GM18951 (cell line): ENCODE results near the gene USP24.
"Not testable (repeated sequence)": the region's sequence is repeated elsewhere in the genome, so short reads cannot be mapped to it uniquely, and the experiment has no call there.

Experiments
- POLR2A ChIP-seq: IDR thresholded peaks from 4 replicates; pipeline ENCODE4 v1.6.1; 2011; ENCODE audit warnings: mild to moderate bottlenecking; ENCODE audit not compliant: insufficient read length, insufficient read depth; ENCODE audit errors: extremely low read depth
- in situ Hi-C: fragments of 300-500 bp; cut with MboI; formaldehyde crosslinking; loops from one replicate; pipeline ENCODE4 v1.12.0; 2022; ENCODE audit warnings: low sequenced_read_pairs, mixed read lengths, inconsistent platforms; ENCODE audit not compliant: unreplicated experiment

The USP24 gene

DNA sequence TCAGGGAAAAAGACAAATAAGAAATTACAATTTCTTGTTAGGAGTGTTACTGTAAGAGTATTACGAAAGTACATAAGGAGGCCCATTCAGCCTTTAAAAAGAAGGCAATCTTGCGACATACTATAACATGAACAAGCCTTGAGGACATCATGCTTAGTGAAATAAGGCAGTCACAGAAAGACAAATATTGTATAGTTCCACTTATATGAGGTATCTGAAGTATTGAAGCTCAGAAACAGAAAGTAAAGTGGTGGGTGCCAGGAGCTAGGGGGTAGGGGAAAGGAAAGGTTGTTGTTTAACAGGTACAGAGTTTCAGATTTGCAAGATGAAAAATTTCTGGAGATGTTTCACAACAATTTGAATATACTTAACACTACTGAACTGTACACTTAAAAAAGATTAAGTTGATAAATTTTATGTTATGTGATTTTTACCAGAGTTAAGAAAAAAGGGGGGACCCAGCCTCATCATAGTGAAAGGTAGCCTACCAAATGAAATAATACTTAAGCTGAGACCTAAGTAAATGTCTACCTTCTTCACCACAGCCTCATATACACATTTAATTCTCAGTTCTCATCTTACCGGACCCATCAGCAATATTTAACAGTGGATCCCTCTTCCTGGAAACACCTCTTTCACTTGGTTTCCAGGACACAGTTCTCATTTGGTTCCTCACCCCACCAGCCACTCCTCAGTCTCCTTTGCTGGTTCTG, 19.5 kb downstream of the USP24 start:
- no peak for TF ChIP-seq POLR2A
- in situ Hi-C loops: no loop called here

DNA sequence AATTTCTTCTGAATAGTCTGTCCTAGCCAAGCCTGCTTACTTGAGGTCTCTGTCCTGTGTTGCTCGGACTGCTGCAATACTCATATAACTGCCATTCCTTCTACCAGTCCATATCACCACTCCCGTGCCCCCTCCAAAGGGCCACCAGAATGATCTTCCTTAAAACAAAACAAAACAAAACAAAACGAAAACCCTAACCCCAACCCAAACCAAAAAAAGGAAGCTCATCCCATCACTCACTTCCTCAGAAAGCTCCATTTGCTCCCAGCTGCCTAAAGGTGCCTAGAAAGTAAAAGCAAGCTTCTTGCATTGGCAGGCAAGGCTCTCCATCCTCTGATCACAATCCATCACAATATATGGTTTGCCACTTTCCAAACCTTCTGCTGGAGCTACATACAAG, 20.3 kb downstream of the USP24 start:
- in situ Hi-C loops: no loop called here
- TF ChIP-seq POLR2A: no peak

DNA sequence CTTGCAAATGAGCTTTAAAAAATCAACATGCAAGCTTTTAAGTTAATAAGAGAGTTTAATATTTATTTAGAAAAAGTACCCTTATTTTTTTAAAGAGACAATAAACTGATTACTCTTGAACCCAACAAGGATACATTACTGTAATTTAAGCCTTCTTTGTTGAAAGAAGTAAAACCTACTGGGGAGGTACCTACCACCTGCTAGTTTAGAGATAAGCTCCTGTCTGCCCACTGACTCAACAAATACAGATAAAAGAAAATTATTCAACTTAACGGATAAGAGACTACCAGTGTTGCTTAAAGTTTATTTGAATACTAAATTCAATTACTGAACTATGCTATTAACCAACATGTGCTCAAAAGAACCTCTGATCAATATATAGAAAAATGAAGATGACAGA, 23.1 kb downstream of the USP24 start:
- TF ChIP-seq POLR2A: no peak
- in situ Hi-C loops: no loop called here

DNA sequence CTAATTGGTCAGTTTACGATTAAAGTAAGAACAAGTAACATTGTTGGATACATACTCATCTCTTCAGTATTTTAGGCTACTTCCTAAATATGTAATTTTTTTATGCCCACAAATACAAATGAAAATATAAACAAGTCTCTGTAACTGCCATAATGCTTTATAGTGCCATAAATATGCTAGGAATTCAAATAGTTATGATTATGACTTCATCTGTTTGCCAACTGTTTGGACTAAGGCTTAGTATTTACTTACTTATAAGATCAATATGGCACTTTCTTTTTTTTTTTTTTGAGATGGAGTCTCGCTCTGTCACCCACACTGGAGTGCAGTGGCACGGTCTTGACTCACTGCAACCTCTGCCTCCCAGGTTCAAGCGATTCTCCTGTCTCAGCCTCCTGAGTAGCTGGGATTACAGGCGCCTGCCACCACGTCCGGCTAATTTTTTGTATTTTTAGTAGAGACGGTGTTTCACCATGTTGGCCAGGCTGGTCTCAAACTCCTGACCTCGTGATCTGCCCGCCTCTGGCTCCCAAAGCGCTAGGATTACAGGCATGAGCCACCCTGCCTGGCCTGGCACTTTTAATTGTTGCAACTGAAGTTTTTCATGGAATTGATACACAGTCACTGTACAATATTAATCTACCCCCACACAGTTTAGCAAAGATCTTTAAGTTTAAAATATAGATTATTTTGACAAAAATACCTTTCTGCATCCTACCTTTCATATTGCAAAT, 23.8 kb downstream of the USP24 start:
- in situ Hi-C loops: not testable (repeated sequence)

DNA sequence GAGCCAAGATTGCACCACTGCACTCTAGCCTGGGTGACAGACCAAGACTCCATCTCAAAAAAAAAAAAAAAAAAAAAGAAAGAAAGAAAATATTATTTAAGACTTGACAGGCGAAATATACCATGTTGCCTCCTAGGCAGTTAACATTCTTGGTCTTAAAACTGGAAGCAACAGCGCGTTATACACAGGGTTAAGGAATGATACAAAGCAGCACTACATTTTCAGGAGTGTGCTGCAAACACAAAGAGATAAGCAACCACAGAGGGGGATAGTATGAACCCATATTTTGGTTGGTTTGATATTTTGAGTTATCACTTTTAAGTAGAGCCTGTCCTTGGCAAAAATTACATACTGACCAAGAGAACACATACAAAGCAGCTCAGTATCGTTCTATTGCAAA, 25.1 kb downstream of the USP24 start:
- in situ Hi-C loops: no loop called here
- TF ChIP-seq POLR2A: no peak

DNA sequence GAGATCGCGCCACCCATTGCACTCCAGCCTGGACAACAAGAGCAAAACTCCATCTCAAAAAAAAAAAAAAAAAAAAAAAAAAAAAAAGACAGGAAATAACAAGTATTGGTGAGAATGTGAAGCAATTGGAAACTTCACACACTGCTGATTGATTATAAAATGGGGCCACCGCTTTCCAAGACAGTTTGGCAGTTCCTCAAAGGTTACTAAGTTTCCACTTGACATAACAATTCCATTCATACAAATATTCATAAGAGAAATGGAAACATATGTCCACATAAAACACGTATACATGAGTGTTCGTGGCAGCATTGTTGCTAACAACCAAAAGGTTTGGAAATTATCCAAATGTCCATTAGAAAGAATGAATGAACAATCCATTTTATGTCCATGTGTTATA, 26.3 kb downstream of the USP24 start:
- in situ Hi-C loops: no loop called here
- TF ChIP-seq POLR2A: no peak

DNA sequence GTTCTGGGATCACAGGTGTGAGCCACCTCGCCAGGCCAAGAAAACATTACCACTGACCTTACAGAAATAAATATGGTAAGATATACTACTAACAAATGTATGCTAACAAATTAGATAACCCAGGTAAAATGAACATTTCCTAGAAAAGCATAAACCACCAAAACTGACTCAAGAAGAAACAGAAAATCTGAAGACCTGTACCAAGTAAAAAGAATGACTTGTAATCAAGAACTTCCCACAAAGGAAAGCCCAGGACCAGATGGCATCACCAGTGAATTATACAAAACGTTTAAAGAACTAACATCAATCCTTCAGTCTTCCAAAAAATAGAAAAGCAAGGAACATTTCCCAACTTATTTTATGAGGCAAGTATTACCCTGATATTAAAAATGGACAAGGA, 29.3 kb downstream of the USP24 start:
- in situ Hi-C loops: no loop called here
- no peak for TF ChIP-seq POLR2A

DNA sequence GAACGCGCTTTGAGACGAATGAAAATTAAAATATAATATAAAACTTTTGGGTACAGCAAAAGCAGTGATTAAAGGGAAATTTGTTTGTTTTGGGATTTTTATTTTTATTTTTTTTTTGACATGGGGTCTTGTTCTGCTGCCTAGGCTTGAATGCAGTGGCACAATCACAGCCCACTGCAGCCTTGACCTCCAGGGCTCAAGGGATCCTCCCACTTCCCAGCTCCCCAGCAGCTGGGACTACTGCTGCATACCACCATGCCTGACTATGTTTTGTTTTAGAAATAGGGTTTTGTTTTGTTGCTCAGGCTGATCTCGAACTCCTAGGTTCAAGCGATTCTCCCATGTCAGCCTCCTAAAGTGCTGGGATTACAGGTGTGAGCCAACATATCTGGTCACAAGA, 30.3 kb downstream of the USP24 start:
- TF ChIP-seq POLR2A: no peak
- in situ Hi-C loops: no loop called here

DNA sequence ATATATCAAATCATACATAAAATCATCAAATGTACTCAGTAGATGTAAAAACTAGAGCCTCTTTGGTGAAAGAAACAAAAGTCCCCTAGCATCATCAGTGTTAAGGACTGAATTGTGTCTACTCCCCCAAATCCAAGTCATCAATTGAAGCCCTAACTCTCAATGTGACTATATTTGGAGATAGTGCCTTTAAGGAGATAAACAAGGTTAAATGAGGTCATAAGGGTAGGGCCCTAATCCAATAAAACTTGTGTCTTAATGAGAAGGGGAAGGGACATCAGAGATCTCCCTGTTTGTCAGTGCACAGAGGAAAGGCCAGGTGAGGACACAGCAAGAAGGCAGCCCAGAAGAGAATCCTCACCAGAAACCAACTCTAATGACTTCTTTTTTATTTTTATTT, 33.5 kb downstream of the USP24 start:
- no peak for TF ChIP-seq POLR2A
- in situ Hi-C loops: no loop called here

DNA sequence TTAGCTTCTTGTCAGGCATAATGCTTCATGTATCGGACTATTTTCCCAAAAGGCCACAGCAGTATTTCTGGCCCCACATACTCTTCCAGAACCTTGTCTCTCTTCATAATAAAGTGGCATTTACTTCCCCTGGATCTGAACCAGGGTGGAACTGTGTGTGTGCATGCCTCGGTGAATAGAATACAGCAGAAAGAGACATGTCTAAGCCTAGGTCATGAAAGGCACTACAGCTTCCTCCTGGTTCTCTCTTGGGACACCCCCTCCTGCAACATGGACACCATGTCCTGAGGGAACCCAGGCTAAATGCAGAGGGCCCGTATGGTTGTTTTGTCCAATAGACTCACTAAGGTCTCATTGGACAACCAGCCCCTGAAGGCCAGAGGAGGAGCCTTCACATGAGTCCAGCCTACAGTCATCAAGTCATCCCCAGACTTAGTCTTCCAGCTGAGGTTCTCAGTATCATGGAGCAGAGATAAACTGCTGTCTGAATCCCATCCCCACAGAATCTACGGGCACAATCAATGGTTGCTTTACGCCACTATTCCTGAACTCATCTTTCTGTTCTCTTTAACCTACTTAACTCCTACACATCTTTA, 35.0 kb downstream of the USP24 start:
- no peak for TF ChIP-seq POLR2A
- in situ Hi-C loops: no loop called here

DNA sequence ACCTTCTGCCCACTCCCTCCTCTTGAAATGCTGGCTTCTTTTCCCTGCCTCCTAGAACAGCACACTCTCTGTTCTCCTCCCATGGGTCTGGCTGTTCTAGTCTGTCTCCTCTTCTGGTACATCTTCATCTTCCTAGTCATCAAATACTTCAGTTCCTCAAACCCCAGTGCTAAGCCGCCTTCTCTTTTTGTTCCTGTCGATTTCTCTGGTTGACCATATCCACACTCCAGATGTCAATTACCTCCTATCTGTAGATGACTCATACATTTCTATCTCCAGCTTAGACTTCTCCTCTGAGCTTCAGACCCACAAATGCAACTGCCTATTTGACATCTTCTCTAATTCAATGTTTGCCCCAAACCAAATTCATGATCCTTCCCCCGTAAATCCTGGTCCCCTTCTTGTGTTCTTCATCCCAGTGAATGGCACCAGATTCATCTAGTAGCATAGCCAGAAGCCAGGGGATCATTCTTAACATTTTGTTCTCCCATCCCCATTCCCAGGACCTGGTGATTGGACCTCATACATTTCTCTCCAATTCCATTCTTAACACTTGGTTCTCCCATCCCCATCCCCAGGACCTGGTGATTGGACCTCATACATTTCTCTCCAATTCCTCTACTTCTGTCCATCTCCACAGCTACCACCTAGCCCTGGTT, 35.9 kb downstream of the USP24 start:
- in situ Hi-C loops: no loop called here
- TF ChIP-seq POLR2A: no peak

DNA sequence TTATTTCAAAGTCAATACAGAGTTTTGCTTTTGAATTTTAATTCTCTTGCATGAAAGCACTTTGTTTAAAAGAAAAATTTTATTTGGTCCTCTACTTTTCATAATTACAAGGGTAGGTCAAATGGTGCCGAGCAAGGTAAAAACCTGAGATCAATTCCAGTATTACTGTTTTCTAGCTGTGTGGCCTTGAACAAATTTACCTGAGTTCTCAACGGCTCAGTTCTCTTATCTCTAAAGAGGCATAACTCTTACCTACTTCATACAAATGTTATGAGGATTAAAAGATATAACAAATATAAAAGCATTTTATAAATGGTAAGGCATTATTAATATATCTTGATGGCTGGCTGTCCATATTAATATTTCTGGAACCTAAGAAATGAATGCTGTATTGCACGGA, 42.5 kb downstream of the USP24 start:
- in situ Hi-C loops: no loop called here

DNA sequence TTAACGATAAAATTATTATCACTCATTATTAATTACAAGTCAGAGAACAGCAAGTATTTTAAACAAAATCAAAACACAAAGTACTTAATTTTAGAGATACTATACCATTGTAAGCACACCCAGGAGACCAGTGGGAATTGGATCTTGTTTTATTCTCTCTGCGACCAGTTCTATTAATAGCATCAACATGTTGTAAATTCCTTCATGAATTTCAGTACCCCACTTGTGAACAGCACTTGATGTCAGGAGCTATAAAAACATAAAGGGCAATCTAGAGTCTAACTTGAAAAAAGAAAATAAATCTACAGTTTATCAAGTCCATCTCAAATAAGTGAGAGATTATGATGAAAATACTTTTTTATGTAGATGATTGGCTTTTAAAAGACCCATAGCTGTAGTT, 42.9 kb downstream of the USP24 start:
- in situ Hi-C loops: no loop called here
- TF ChIP-seq POLR2A: no peak

More for the DNA sequence above, 42.5 kb downstream of the USP24 start:
- TF ChIP-seq POLR2A: no peak

DNA sequence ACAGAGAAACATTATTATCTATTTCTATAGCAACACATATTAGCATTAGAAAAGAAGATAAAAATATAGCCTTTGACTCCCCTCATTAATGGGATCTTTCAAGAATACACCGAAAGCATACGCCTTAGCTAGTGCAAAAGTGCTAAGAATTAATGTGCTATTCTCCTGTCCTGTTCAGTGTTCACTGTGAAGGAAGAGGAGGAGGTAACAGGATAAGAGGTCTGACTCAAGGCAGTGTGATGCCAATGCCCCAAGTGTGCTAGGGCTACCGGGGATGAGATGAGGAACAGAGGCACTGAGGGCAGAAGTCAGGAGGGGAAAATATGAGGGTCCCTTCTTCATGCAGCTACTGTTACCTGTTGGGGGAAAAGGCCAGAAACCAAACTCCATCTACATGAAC, 43.5 kb downstream of the USP24 start:
- TF ChIP-seq POLR2A: no peak
- in situ Hi-C loops: no loop called here

DNA sequence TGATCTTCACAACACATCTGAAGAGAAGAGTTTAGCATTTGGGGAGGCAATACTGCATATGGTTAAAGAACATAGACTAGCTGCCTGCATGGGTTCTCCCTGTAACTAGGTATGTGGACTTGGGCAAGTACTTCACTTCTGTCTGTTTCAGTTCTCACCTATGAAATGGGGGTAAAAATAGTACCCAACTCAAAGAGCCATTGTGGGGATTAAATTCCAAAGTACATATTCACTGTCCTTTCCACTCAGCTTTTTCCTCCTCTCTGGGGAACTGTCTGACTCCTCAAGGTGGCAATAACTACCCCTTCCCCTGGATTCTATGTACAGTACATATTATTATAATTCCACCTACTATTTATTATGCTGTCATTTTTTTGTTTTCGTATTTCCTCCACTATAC, 44.7 kb downstream of the USP24 start:
- TF ChIP-seq POLR2A: no peak
- in situ Hi-C loops: no loop called here
